Measurements from ENCODE around the gene CLDN10.

GRCh38 chr13:95601906-95602305 is 49.4 kb downstream of the CLDN10 start:
- no peak for TF ChIP-seq CTCF (IDR thresholded peaks at IDR 0.05; ENCODE audit: low read depth, low read length)
- no peak for TF ChIP-seq POLR2A (IDR thresholded peaks at IDR 0.05; ENCODE audit: extremely low read depth, insufficient read length)
- TF ChIP-seq MAX (IDR thresholded peaks at IDR 0.05; ENCODE audit: low read depth, low read length) = no peak
- no peak for TF ChIP-seq MYC (IDR thresholded peaks at IDR 0.05; ENCODE audit: low read depth, low read length)

Data from NB4 (cell line).